Endothelial cell of umbilical vein (primary cell): Measurements from ENCODE around the gene SEMA3A. TPM values are rescaled to one million over a fixed set of nuclear protein-coding genes. Genes with fewer than 3 reads are reported as not detected.

ENCODE experiments used
- BruUV-seq: library from RNA; stranded (reverse); fragments of 400-500 nt; replicated peaks from 2 replicates; lab custom pipeline; 2021; lab: Mats Ljungman, UMichigan
- CTCF ChIA-PET: fragments of 300-600, 350-600 bp; sonication (Branson Sonifier 250); formaldehyde crosslinking; loops from one replicate; lab custom pipeline; 2021; ENCODE audit warnings: antibody characterized with exemption, inconsistent platforms; lab: Charles Lee
- POLR2A ChIA-PET: fragments of 300-600, 350-600 bp; sonication (Branson Sonifier 250); formaldehyde crosslinking; loops from one replicate; lab custom pipeline; 2021; ENCODE audit warnings: antibody characterized with exemption, inconsistent platforms; lab: Charles Lee
- DNase-seq: peaks from one replicate; pipeline ENCODE4 v3.0.0-alpha.2; 2011; ENCODE audit warnings: low read depth, low spot score
- FAIRE-seq: peaks from 2 replicates; lab custom pipeline; 2011; peaks lifted over from hg19 to GRCh38; lab: Jason Lieb, UNC
- H2AFZ ChIP-seq: 2 replicates; pipeline ENCODE4 v1.6.0; 2012; ENCODE audit warnings: low read depth, low read length, control low read depth, inconsistent platforms
- H3K27ac ChIP-seq: 2 replicates; pipeline ENCODE4 v1.5.1; 2011; ENCODE audit warnings: low read depth, mild to moderate bottlenecking, control low read depth, low read length, moderate library complexity; ENCODE audit not compliant: insufficient read depth
- H3K27me3 ChIP-seq, 2 experiments: 2 replicates each; pipeline versions ENCODE4 v1.6.0 to v1.6.1; 2011; ENCODE audit warnings: low read length in 2 of 2, mixed read lengths in 1 of 2; ENCODE audit not compliant: control insufficient read depth in 2 of 2, insufficient read depth in 2 of 2
- H3K36me3 ChIP-seq, 2 experiments: 2 replicates in 1 of 2; 3 replicates in 1 of 2; pipeline ENCODE4 v1.5.1; 2011; ENCODE audit warnings: low read length in 2 of 2, mild to moderate bottlenecking in 1 of 2, moderate library complexity in 1 of 2; ENCODE audit not compliant: control insufficient read depth in 2 of 2, insufficient read depth in 2 of 2; ENCODE audit errors: extremely low read depth in 1 of 2
- H3K4me1 ChIP-seq: 3 replicates; pipeline ENCODE4 v1.5.1; 2011; ENCODE audit warnings: mild to moderate bottlenecking, low read length; ENCODE audit not compliant: control insufficient read depth, insufficient read depth; ENCODE audit errors: extremely low read depth
- H3K4me2 ChIP-seq: 2 replicates; pipeline ENCODE4 v1.6.1; 2011; ENCODE audit warnings: low read length, control low read depth, mixed read lengths; ENCODE audit not compliant: insufficient read depth
- H3K4me3 ChIP-seq, 3 experiments: fragments of 200-600 bp in 1 of 3; sonication (generic), shearing (Covaris generic) in 1 of 3; replicated peaks in 1 of 3; 2 replicates each; pipeline ENCODE4 v1.5.1; 2011 to 2016; ENCODE audit warnings: control low read depth in 3 of 3, low read length in 3 of 3, mild to moderate bottlenecking in 2 of 3, inconsistent platforms in 1 of 3, low read depth in 1 of 3, moderate library complexity in 1 of 3; ENCODE audit not compliant: insufficient read depth in 1 of 3
- H3K79me2 ChIP-seq: 2 replicates; pipeline ENCODE4 v1.6.0; 2012; ENCODE audit warnings: low read length, inconsistent platforms; ENCODE audit not compliant: control insufficient read depth, insufficient read depth
- H3K9ac ChIP-seq: replicated peaks from 2 replicates; pipeline ENCODE3; 2011; ENCODE audit warnings: low read length, control low read depth; ENCODE audit not compliant: insufficient read depth; ENCODE audit errors: extremely low read depth
- H3K9me1 ChIP-seq: replicated peaks from 3 replicates; pipeline ENCODE4 v1.6.0; 2011; ENCODE audit warnings: mild to moderate bottlenecking, low read length; ENCODE audit not compliant: control insufficient read depth, insufficient read depth; ENCODE audit errors: extremely low read depth
- H3K9me3 ChIP-seq: replicated peaks from 2 replicates; pipeline ENCODE4 v1.5.1; 2012; ENCODE audit warnings: low read length, inconsistent platforms; ENCODE audit not compliant: control insufficient read depth, insufficient read depth
- H4K20me1 ChIP-seq: replicated peaks from 2 replicates; pipeline ENCODE3; 2011; ENCODE audit warnings: mild to moderate bottlenecking, low read length; ENCODE audit not compliant: control insufficient read depth, insufficient read depth; ENCODE audit errors: extremely low read depth
- EZH2 ChIP-seq: IDR thresholded peaks from 2 replicates; pipeline ENCODE4 v1.6.1; 2012; ENCODE audit warnings: borderline replicate concordance, low read depth, mild to moderate bottlenecking, moderate library complexity, low read length, inconsistent platforms; ENCODE audit not compliant: severe bottlenecking
- FOS ChIP-seq: IDR thresholded peaks from 2 replicates; pipeline ENCODE4 v1.6.1; 2011; ENCODE audit warnings: mild to moderate bottlenecking, low read length, moderate library complexity, borderline replicate concordance; ENCODE audit not compliant: insufficient read depth
- GATA2 ChIP-seq: IDR thresholded peaks from 2 replicates; pipeline ENCODE4 v1.7.0; 2011; ENCODE audit warnings: low read depth, mild to moderate bottlenecking, moderate library complexity, mixed read lengths, low read length; ENCODE audit not compliant: insufficient read length, insufficient read depth
- JUN ChIP-seq: IDR thresholded peaks from 2 replicates; pipeline ENCODE4 v1.6.1; 2011; ENCODE audit warnings: borderline replicate concordance, low read depth; ENCODE audit not compliant: insufficient read length, insufficient read depth
- MYC ChIP-seq: IDR thresholded peaks from one replicate; pipeline ENCODE4 v1.6.1; 2011; ENCODE audit warnings: mild to moderate bottlenecking, low read depth, low read length
- POLR2A ChIP-seq: IDR thresholded peaks from 2 replicates; pipeline ENCODE4 v1.6.1; 2012; ENCODE audit warnings: low read depth, mild to moderate bottlenecking, control low read depth, low read length
- POLR2AphosphoS5 ChIP-seq: IDR thresholded peaks from 2 replicates; pipeline ENCODE4 v1.6.1; 2012; ENCODE audit warnings: low read depth, mild to moderate bottlenecking, control low read depth, low read length, moderate library complexity; ENCODE audit not compliant: insufficient read depth
- dilution Hi-C: fragments of 300-500 bp; cut with MboI; formaldehyde crosslinking; loops from one replicate; pipeline ENCODE4 v1.15.0; 2019; ENCODE audit warnings: low sequenced_read_pairs; ENCODE audit not compliant: extremely low pct_ligation_motif_present
- intact Hi-C: fragments of 100-400 bp; cut with micrococcal nuclease; formaldehyde crosslinking; loops from one replicate; pipeline ENCODE4 v1.10.0; 2022
- polyA plus RNA-seq, 4 experiments: library from polyadenylated mRNA; depleted of rRNA in 3 of 4; stranded (reverse) in 3 of 4; unstranded in 1 of 4; fragments of >200 nt; gene quantifications; 2 replicates each; pipeline versions ENCODE4 v1.2.1 to v1.2.3, GENCODE V29; 2011 to 2012; ENCODE audit warnings: missing spikeins in 1 of 4
- total RNA-seq: library from RNA; stranded (reverse); gene quantifications from 2 replicates; pipeline ENCODE4 v1.2.3, GENCODE V29; 2021
- TF ChIP-seq, protein P1 (sequence below): IDR thresholded peaks from 2 replicates; pipeline ENCODE4 v1.6.1; 2011; ENCODE audit not compliant: insufficient read depth, insufficient read length
- TF ChIP-seq, protein P2 (sequence below), 2 donors: IDR thresholded peaks; 1 replicate in 1 of 2; 2 replicates in 1 of 2; pipeline ENCODE4 v1.5.1; 2011; ENCODE audit warnings: low read length in 2 of 2, mild to moderate bottlenecking in 2 of 2, moderate library complexity in 2 of 2, control low read depth in 1 of 2, inconsistent platforms in 1 of 2, low read depth in 1 of 2; ENCODE audit not compliant: insufficient read depth in 1 of 2; ENCODE audit errors: extremely low read depth in 1 of 2

Gene SEMA3A
- total and polyA plus RNA-seq, 2 donors (not counting 3 experiments of a cell fraction or from before 2014, with no cell fraction given), result 0.68 to 1.2 TPM

DNA sequence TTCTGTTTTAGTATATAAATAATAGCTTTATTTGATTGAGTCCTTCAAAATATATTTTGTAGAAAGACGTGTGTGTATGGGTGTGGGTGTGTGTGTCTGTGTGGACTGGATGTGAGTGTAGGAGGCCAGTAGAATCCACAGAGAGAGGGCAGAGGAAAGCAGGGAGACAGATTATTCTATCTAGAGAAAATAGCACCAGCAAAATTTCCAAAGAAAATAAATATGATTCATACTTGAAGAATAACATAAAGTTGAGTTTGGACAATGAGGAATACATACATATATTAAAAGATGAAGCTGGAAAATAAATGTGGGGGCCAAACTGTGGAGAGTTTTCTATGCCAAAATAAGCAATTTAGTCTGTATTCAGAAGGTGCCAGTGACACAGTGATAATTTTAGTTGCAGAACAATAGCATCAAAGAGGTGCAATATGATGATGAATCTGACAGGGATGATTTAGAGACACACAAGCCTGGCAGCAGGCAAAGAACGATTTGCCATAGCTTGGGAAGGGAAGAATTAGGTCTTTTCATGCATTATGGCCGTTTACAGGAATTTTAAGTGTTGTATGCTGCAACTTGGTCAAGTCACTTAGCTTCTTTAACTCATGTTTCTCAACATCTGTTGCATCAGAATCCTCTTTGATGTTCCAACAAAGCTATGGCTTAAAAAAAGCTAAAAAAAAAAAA lies 121.3 kb downstream of the SEMA3A start:
- Histone ChIP-seq H3K27ac (no peak overlapping the region), H3K9ac (no peak overlapping the region), H3K36me3 (no peaks in the 10 kb centered on the region), H3K4me2 (peak overlapping the region; percentile 35), H3K9me1 (no peaks in the 10 kb centered on the region), H3K4me3 (no peak overlapping the region), H3K4me1 (peaks cover 9% of the 10 kb centered on the region), H3K9me3 (no peaks in the 10 kb centered on the region), H3K79me2 (no peaks in the 10 kb centered on the region), H2AFZ (peak overlapping the region; percentile 33), H3K27me3 (no peaks in the 10 kb centered on the region), H4K20me1 (no peaks in the 10 kb centered on the region)
- CTCF ChIA-PET, result interaction anchor here (0.6 to 2.0 kb wide), 10 partner anchors 9 to 935 kb away, joined by 3 to 5 read pairs (median 4); no protein-coding TSS in a partner anchor
- POLR2A ChIA-PET, result no interaction called here
- TF ChIP-seq FOS, result no peak
- TF ChIP-seq EZH2, result no peak
- no peak for TF ChIP-seq MYC
- TF ChIP-seq GATA2, result no peak
- TF ChIP-seq POLR2A, result no peak
- no peak for TF ChIP-seq POLR2AphosphoS5
- no peak for TF ChIP-seq JUN
- TF ChIP-seq, protein P1, sequence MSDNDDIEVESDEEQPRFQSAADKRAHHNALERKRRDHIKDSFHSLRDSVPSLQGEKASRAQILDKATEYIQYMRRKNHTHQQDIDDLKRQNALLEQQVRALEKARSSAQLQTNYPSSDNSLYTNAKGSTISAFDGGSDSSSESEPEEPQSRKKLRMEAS, result no peak
- TF ChIP-seq, protein P2, sequence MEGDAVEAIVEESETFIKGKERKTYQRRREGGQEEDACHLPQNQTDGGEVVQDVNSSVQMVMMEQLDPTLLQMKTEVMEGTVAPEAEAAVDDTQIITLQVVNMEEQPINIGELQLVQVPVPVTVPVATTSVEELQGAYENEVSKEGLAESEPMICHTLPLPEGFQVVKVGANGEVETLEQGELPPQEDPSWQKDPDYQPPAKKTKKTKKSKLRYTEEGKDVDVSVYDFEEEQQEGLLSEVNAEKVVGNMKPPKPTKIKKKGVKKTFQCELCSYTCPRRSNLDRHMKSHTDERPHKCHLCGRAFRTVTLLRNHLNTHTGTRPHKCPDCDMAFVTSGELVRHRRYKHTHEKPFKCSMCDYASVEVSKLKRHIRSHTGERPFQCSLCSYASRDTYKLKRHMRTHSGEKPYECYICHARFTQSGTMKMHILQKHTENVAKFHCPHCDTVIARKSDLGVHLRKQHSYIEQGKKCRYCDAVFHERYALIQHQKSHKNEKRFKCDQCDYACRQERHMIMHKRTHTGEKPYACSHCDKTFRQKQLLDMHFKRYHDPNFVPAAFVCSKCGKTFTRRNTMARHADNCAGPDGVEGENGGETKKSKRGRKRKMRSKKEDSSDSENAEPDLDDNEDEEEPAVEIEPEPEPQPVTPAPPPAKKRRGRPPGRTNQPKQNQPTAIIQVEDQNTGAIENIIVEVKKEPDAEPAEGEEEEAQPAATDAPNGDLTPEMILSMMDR (IDR thresholded peaks at IDR 0.05; ENCODE audit: extremely low read depth in 1 of 2, insufficient read depth in 1 of 2, low read depth in 1 of 2, low read length in 2 of 2), result no peak
- intact Hi-C loops, result loop anchor here (10.0 kb wide), 1 partner anchor 951 kb away; no protein-coding TSS in a partner anchor
- FAIRE-seq, result no peak
- peak; percentile 75 for DNase-seq
- BruUV-seq, result no TSS peak
- dilution Hi-C loops, result no loop called here
